ENCODE measurements around the gene IMPDH2.

The IMPDH2 gene

GRCh38 chr3:48989796-48990635 is 39.2 kb downstream of the IMPDH2 start, which contains the start of gene P4HTM (continued):
- TF ChIP-seq REST (tag by site-specific recombination; IDR thresholded peaks at IDR 0.05) = no peak
- peak; percentile 60 for TF ChIP-seq ZXDB (tag by site-specific recombination; IDR thresholded peaks at IDR 0.05)
- TF ChIP-seq MYNN (tag by site-specific recombination; IDR thresholded peaks at IDR 0.05; ENCODE audit: borderline replicate concordance) = 0 out of 2 replicates have a peak, but pooled peaks have one; percentile 49
- peak; percentile 68 for TF ChIP-seq ZBTB10 (tag by site-specific recombination; IDR thresholded peaks at IDR 0.05)
- no peak for TF ChIP-seq ZNF544 (tag by site-specific recombination; IDR thresholded peaks at IDR 0.05)
- TF ChIP-seq ZNF2 (tag by site-specific recombination; IDR thresholded peaks at IDR 0.05) = 0 out of 2 replicates have a peak, but pooled peaks have one; percentile 59
- no peak for TF ChIP-seq ZFP3 (tag by site-specific recombination; IDR thresholded peaks at IDR 0.05; ENCODE audit: low read depth)
- no peak for TF ChIP-seq ZNF114 (tag by site-specific recombination; IDR thresholded peaks at IDR 0.05)
- peak; percentile 69 for TF ChIP-seq ZNF449 (tag by site-specific recombination; IDR thresholded peaks at IDR 0.05)
- no peak for TF ChIP-seq ZNF785 (tag by site-specific recombination; IDR thresholded peaks at IDR 0.05)
- 0 out of 2 replicates have a peak, but pooled peaks have one; percentile 15 for TF ChIP-seq SP2 (tag by site-specific recombination; IDR thresholded peaks at IDR 0.05)
- no peak for TF ChIP-seq ZNF23 (tag by site-specific recombination; IDR thresholded peaks at IDR 0.05; ENCODE audit: borderline replicate concordance)
- TF ChIP-seq ZNF555 (tag by site-specific recombination; conservative IDR thresholded peaks at IDR 0.05) = no peak
- TF ChIP-seq ZNF155 (tag by site-specific recombination; IDR thresholded peaks at IDR 0.05) = no peak
- no peak for TF ChIP-seq ZNF48 (tag by site-specific recombination; IDR thresholded peaks at IDR 0.05)
- peak; percentile 67 for TF ChIP-seq KLF16 (tag by site-specific recombination; IDR thresholded peaks at IDR 0.05)
- no peak for TF ChIP-seq ZNF837 (tag by site-specific recombination; IDR thresholded peaks at IDR 0.05)
- 0 out of 2 replicates have a peak, but pooled peaks have one; percentile 32 for TF ChIP-seq ZBTB48 (tag by site-specific recombination; IDR thresholded peaks at IDR 0.05)
- 0 out of 2 replicates have a peak, but pooled peaks have one; percentile 23 for TF ChIP-seq ZNF777 (tag by site-specific recombination; IDR thresholded peaks at IDR 0.05; ENCODE audit: borderline replicate concordance)
- no peak for TF ChIP-seq ZNF692 (tag by site-specific recombination; IDR thresholded peaks at IDR 0.05)
- TF ChIP-seq ZNF830 (tag by site-specific recombination; IDR thresholded peaks at IDR 0.05; ENCODE audit: low read depth) = no peak
- TF ChIP-seq PBX3 (CRISPR knock-in tag; IDR thresholded peaks at IDR 0.05) = no peak
- no peak for TF ChIP-seq ZNF621 (tag by site-specific recombination; IDR thresholded peaks at IDR 0.05)
- TF ChIP-seq ZNF175 (tag by site-specific recombination; IDR thresholded peaks at IDR 0.05) = no peak
- TF ChIP-seq ZNF624 (tag by site-specific recombination; IDR thresholded peaks at IDR 0.05) = no peak
- no peak for TF ChIP-seq ZNF571 (tag by site-specific recombination; IDR thresholded peaks at IDR 0.05)
- no peak for TF ChIP-seq KLF7 (tag by site-specific recombination; IDR thresholded peaks at IDR 0.05; ENCODE audit: borderline replicate concordance)
- TF ChIP-seq ZNF423 (tag by site-specific recombination; IDR thresholded peaks at IDR 0.05) = no peak

Data from HEK293 (cell line).